ENCODE data around the gene ATE1.
"Not testable (repeated sequence)": the region's sequence is repeated elsewhere in the genome, so short reads cannot be mapped to it uniquely, and the experiment has no call there.

The ATE1 gene

GRCh38 chr10:121930268-121931085 lies 2.6 kb upstream of the ATE1 start:
- not testable (repeated sequence) for DNase-seq (ENCODE audit: low read depth)

GRCh38 chr10:121929585-121930267 lies 1.9 kb upstream of the ATE1 start:
- not testable (repeated sequence) for DNase-seq (ENCODE audit: low read depth)

- DNase-seq (ENCODE audit: low read depth) = no peak
Measured at GRCh38 chr10:121928528-121928884, 675 bp upstream of the ATE1 start.

- peak; percentile 7 for DNase-seq (ENCODE audit: low read depth)
Measured at GRCh38 chr10:121927318-121927840, 452 bp downstream of the ATE1 start.

- DNase-seq (ENCODE audit: low read depth) = no peak
Measured at GRCh38 chr10:121926671-121927317, 1.0 kb downstream of the ATE1 start.

- DNase-seq (ENCODE audit: low read depth) = no peak
Measured at GRCh38 chr10:121926157-121926556, 1.7 kb downstream of the ATE1 start.

- no peak for DNase-seq (ENCODE audit: low read depth)
Measured at GRCh38 chr10:121921238-121921931, 6.4 kb downstream of the ATE1 start.

- DNase-seq (ENCODE audit: low read depth) = no peak
Measured at GRCh38 chr10:121919666-121920065, 8.2 kb downstream of the ATE1 start.

GRCh38 chr10:121918800-121919199 lies 9.0 kb downstream of the ATE1 start:
- not testable (repeated sequence) for DNase-seq (ENCODE audit: low read depth)

- no peak for DNase-seq (ENCODE audit: low read depth)
Measured at GRCh38 chr10:121914661-121915060, 13.2 kb downstream of the ATE1 start.

GRCh38 chr10:121911421-121911697 lies 16.5 kb downstream of the ATE1 start:
- no peak for DNase-seq (ENCODE audit: low read depth)

GRCh38 chr10:121910673-121911420 lies 17.0 kb downstream of the ATE1 start:
- DNase-seq (ENCODE audit: low read depth) = no peak

GRCh38 chr10:121904888-121905287 lies 22.9 kb downstream of the ATE1 start:
- no peak for DNase-seq (ENCODE audit: low read depth)

- DNase-seq (ENCODE audit: low read depth) = no peak
Measured at GRCh38 chr10:121900443-121901174, 27.2 kb downstream of the ATE1 start.

- DNase-seq (ENCODE audit: low read depth) = no peak
Measured at GRCh38 chr10:121899727-121900126, 28.1 kb downstream of the ATE1 start.

GRCh38 chr10:121891103-121891502 lies 36.7 kb downstream of the ATE1 start:
- no peak for DNase-seq (ENCODE audit: low read depth)

GRCh38 chr10:121889212-121889611 lies 38.6 kb downstream of the ATE1 start:
- DNase-seq (ENCODE audit: low read depth) = no peak

- peak; percentile 19 for DNase-seq (ENCODE audit: low read depth)
Measured at GRCh38 chr10:121886997-121887622, 40.7 kb downstream of the ATE1 start.

- no peak for DNase-seq (ENCODE audit: low read depth)
Measured at GRCh38 chr10:121886181-121886580, 41.6 kb downstream of the ATE1 start.

GRCh38 chr10:121880895-121881294 lies 46.9 kb downstream of the ATE1 start:
- DNase-seq (ENCODE audit: low read depth) = no peak

- DNase-seq (ENCODE audit: low read depth) = no peak
Measured at GRCh38 chr10:121879476-121879875, 48.4 kb downstream of the ATE1 start.

All from activated T-cell treated with anti-CD3 and anti-CD28 coated beads for 1 hour (primary cell).